WTC11 (cell line): Measurements from ENCODE around the gene CST6. TPM values are rescaled to one million over a fixed set of nuclear protein-coding genes. Genes with fewer than 3 reads are reported as not detected.

Experiments
- ATAC-seq: fragments of 200-7000 bp; cut with Tn5 transposase; 2 replicates; pipeline ENCODE4 v1.10.0; 2021; ENCODE audit warnings: mild to moderate bottlenecking, moderate library complexity
- CTCF ChIA-PET: fragments of 300-600 bp; sonication (Branson Sonifier 250); formaldehyde crosslinking; loops from one replicate; lab custom pipeline; 2021; ENCODE audit warnings: antibody characterized with exemption; lab: Charles Lee
- POLR2A ChIA-PET: fragments of 350-600 bp; sonication (Branson Sonifier 250); formaldehyde crosslinking; loops from one replicate; lab custom pipeline; 2021; ENCODE audit warnings: antibody characterized with exemption; lab: Charles Lee
- DNase-seq: peaks from one replicate; pipeline ENCODE4 v3.0.0; 2021; ENCODE audit warnings: low spot score
- H3K27ac Mint-ChIP-seq: 2 replicates; pipeline ENCODE4 v1.8.0; 2021; ENCODE audit warnings: mixed read lengths
- H3K27me3 Mint-ChIP-seq: 2 replicates; pipeline ENCODE4 v1.8.0; 2021; ENCODE audit warnings: low read depth, mild to moderate bottlenecking, moderate library complexity, mixed read lengths
- H3K36me3 Mint-ChIP-seq: 2 replicates; pipeline ENCODE4 v1.8.0; 2021; ENCODE audit warnings: mixed read lengths
- H3K4me1 Mint-ChIP-seq: 2 replicates; pipeline ENCODE4 v1.8.0; 2022; ENCODE audit warnings: mixed read lengths
- H3K4me3 Mint-ChIP-seq: 2 replicates; pipeline ENCODE4 v1.8.0; 2021; ENCODE audit warnings: mild to moderate bottlenecking, moderate library complexity, mixed read lengths
- H3K9me3 Mint-ChIP-seq: 2 replicates; pipeline ENCODE4 v1.8.0; 2021; ENCODE audit warnings: mixed read lengths
- AR ChIP-seq: fragments of 250-450 bp; sonication (Bioruptor Pico); IDR thresholded peaks from 2 replicates; pipeline ENCODE4 v1.9.0; 2021; ENCODE audit warnings: mild to moderate bottlenecking
- CREB1 ChIP-seq: sonication (generic); formaldehyde crosslinking; IDR thresholded peaks from 2 replicates; pipeline ENCODE4 v1.8.0; 2023; ENCODE audit warnings: mild to moderate bottlenecking, missing genetic modification reagents
- CREM ChIP-seq: sonication (generic); formaldehyde crosslinking; IDR thresholded peaks from 2 replicates; pipeline ENCODE4 v1.8.1; 2022; ENCODE audit warnings: mild to moderate bottlenecking, missing genetic modification reagents, moderate library complexity
- CTCF ChIP-seq: fragments of 200-600 bp; IDR thresholded peaks from 2 replicates; pipeline ENCODE4 v1.8.0; 2022; ENCODE audit warnings: antibody characterized with exemption
- E2F1 ChIP-seq: sonication (generic); formaldehyde crosslinking; IDR thresholded peaks from 2 replicates; pipeline ENCODE4 v1.8.0; 2022; ENCODE audit warnings: mild to moderate bottlenecking, missing genetic modification reagents
- ETV6 ChIP-seq: sonication (generic); formaldehyde crosslinking; IDR thresholded peaks from 2 replicates; pipeline ENCODE4 v1.8.1; 2022; ENCODE audit warnings: mild to moderate bottlenecking, missing genetic modification reagents
- IRF1 ChIP-seq: sonication (generic); formaldehyde crosslinking; IDR thresholded peaks from 2 replicates; pipeline ENCODE4 v1.8.0; 2023; ENCODE audit warnings: missing genetic modification reagents
- JAZF1 ChIP-seq: fragments of 250-450 bp; sonication (Bioruptor Pico); IDR thresholded peaks from 2 replicates; pipeline ENCODE4 v1.9.0; 2021; ENCODE audit warnings: moderate library complexity, mild to moderate bottlenecking, inconsistent platforms
- KAT7 ChIP-seq: sonication (generic); formaldehyde crosslinking; IDR thresholded peaks from 2 replicates; pipeline ENCODE4 v1.8.1; 2023; ENCODE audit warnings: missing genetic modification reagents, mild to moderate bottlenecking, borderline replicate concordance
- NFYB ChIP-seq: sonication (generic); formaldehyde crosslinking; conservative IDR thresholded peaks from 2 replicates; pipeline ENCODE4 v1.8.0; 2022; ENCODE audit warnings: low read depth, missing genetic modification reagents
- NR1H2 ChIP-seq: sonication (generic); formaldehyde crosslinking; IDR thresholded peaks from 2 replicates; pipeline ENCODE4 v1.9.0; 2021; ENCODE audit warnings: mild to moderate bottlenecking, moderate library complexity, missing genetic modification reagents
- ZNF317 ChIP-seq: sonication (generic); formaldehyde crosslinking; IDR thresholded peaks from 2 replicates; pipeline ENCODE4 v1.8.1; 2023; ENCODE audit warnings: low read depth, mild to moderate bottlenecking, moderate library complexity, missing genetic modification reagents, borderline replicate concordance
- total RNA-seq: library from RNA; stranded (reverse); gene quantifications from 3 replicates; pipeline ENCODE4 v1.2.3, GENCODE V29; 2021
- TF ChIP-seq, protein P1 (sequence below): fragments of 250-450 bp; sonication (Bioruptor Pico); conservative IDR thresholded peaks from 2 replicates; pipeline ENCODE4 v1.9.0; 2021; ENCODE audit warnings: mild to moderate bottlenecking
- TF ChIP-seq, protein P2 (sequence below): fragments of 250-450 bp; sonication (Bioruptor Pico); IDR thresholded peaks from 2 replicates; pipeline ENCODE4 v1.8.0; 2021; ENCODE audit warnings: mild to moderate bottlenecking
- TF ChIP-seq, protein P3 (sequence below): sonication (generic); formaldehyde crosslinking; IDR thresholded peaks from 2 replicates; pipeline ENCODE4 v1.8.1; 2023; ENCODE audit warnings: mild to moderate bottlenecking, moderate library complexity, missing genetic modification reagents
- TF ChIP-seq, protein P4 (sequence below): sonication (generic); formaldehyde crosslinking; IDR thresholded peaks from 2 replicates; pipeline ENCODE4 v1.8.1; 2023; ENCODE audit warnings: mild to moderate bottlenecking, missing genetic modification reagents, moderate library complexity
- TF ChIP-seq, protein P5 (sequence below): sonication (generic); formaldehyde crosslinking; IDR thresholded peaks from 2 replicates; pipeline ENCODE4 v1.8.1; 2022; ENCODE audit warnings: mild to moderate bottlenecking, missing genetic modification reagents, moderate library complexity, borderline replicate concordance

Gene CST6
- total RNA-seq, 1 experiment from 2014 or later: 0.72 TPM

- POLR2A ChIA-PET: interaction anchor here (0.6 kb wide), 2 partner anchors 18 to 98 kb away, joined by 3 to 7 read pairs; partner anchors contain the start of gene CCDC85B
- Mint-ChIP-seq H3K27ac (no peak overlapping the region), H3K4me1 (no peaks in the 10 kb centered on the region), H3K4me3 (no peak overlapping the region), H3K9me3 (no peaks in the 10 kb centered on the region), H3K36me3 (no peaks in the 10 kb centered on the region), H3K27me3 (no peaks in the 10 kb centered on the region)
- CTCF ChIA-PET: interaction anchor here (0.6 to 3.0 kb wide), 23 partner anchors 13 to 209 kb away, joined by 3 to 27 read pairs (median 4); partner anchors contain the start of genes BANF1, CCDC85B, CST6 and EFEMP2
- ATAC-seq: peak; percentile 99
- TF ChIP-seq, protein P1, sequence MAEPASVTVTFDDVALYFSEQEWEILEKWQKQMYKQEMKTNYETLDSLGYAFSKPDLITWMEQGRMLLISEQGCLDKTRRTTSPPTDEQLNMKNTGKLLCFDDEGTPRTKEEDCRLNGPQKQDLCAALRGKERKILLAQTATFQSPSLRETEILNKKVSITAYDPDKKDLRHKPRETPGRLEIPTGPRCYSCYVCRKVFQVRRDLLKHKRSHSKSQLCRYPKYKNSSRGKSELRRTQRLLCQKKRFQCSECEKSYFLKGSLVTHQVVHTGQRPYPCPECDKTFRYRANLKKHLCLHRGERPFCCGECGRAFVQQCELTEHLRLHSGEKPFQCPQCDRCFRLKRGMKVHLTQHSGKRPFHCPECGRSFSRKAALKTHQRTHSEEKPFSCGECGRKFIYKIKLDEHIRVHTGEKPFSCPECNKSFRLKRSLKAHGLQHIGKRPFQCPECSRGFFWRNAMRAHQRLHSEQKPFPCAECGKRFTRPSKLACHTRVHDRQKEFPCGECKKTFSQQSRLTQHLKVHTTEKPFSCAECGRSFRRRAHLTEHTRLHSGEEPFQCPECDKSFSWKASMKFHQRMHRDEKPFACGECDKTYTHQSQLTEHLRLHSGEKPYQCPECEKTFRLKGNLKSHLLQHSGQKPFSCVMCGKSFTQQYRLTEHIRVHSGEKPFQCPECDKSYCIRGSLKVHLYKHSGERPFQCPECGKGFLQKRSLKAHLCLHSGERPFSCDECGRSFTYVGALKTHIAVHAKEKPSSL (CRISPR knock-in tag): no peak
- TF ChIP-seq ZNF317 (CRISPR knock-in tag): no peak
- TF ChIP-seq JAZF1 (CRISPR knock-in tag): no peak
- no peak for TF ChIP-seq CREB1 (CRISPR knock-in tag)
- TF ChIP-seq, protein P2, sequence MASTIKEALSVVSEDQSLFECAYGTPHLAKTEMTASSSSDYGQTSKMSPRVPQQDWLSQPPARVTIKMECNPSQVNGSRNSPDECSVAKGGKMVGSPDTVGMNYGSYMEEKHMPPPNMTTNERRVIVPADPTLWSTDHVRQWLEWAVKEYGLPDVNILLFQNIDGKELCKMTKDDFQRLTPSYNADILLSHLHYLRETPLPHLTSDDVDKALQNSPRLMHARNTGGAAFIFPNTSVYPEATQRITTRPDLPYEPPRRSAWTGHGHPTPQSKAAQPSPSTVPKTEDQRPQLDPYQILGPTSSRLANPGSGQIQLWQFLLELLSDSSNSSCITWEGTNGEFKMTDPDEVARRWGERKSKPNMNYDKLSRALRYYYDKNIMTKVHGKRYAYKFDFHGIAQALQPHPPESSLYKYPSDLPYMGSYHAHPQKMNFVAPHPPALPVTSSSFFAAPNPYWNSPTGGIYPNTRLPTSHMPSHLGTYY (CRISPR knock-in tag): no peak
- TF ChIP-seq CTCF: peak; percentile 70
- TF ChIP-seq ETV6 (CRISPR knock-in tag): no peak
- no peak for TF ChIP-seq CREM (CRISPR knock-in tag)
- TF ChIP-seq, protein P3, sequence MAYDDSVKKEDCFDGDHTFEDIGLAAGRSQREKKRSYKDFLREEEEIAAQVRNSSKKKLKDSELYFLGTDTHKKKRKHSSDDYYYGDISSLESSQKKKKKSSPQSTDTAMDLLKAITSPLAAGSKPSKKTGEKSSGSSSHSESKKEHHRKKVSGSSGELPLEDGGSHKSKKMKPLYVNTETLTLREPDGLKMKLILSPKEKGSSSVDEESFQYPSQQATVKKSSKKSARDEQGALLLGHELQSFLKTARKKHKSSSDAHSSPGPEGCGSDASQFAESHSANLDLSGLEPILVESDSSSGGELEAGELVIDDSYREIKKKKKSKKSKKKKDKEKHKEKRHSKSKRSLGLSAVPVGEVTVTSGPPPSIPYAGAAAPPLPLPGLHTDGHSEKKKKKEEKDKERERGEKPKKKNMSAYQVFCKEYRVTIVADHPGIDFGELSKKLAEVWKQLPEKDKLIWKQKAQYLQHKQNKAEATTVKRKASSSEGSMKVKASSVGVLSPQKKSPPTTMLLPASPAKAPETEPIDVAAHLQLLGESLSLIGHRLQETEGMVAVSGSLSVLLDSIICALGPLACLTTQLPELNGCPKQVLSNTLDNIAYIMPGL: 0 out of 2 replicates have a peak, but pooled peaks have one; percentile 36
- TF ChIP-seq AR (CRISPR knock-in tag): no peak
- no peak for TF ChIP-seq IRF1
- no peak for TF ChIP-seq NFYB (CRISPR knock-in tag)
- peak; percentile 92 for DNase-seq
Measured at GRCh38 chr11:65988791-65989592, 22.8 kb upstream of the CST6 start.

- peaks cover 4% of the 10 kb centered on the region; the same call in 1 of the 2 replicates for H3K36me3 Mint-ChIP-seq
- CTCF ChIA-PET: interaction anchor here (1.1 to 2.3 kb wide), 4 partner anchors 11 to 212 kb away, joined by 4 to 8 read pairs (median 6); no protein-coding TSS in a partner anchor
- TF ChIP-seq, protein P4, sequence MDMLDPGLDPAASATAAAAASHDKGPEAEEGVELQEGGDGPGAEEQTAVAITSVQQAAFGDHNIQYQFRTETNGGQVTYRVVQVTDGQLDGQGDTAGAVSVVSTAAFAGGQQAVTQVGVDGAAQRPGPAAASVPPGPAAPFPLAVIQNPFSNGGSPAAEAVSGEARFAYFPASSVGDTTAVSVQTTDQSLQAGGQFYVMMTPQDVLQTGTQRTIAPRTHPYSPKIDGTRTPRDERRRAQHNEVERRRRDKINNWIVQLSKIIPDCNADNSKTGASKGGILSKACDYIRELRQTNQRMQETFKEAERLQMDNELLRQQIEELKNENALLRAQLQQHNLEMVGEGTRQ (CRISPR knock-in tag): no peak
- TF ChIP-seq, protein P5, sequence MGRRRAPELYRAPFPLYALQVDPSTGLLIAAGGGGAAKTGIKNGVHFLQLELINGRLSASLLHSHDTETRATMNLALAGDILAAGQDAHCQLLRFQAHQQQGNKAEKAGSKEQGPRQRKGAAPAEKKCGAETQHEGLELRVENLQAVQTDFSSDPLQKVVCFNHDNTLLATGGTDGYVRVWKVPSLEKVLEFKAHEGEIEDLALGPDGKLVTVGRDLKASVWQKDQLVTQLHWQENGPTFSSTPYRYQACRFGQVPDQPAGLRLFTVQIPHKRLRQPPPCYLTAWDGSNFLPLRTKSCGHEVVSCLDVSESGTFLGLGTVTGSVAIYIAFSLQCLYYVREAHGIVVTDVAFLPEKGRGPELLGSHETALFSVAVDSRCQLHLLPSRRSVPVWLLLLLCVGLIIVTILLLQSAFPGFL (CRISPR knock-in tag): no peak
- TF ChIP-seq KAT7 (no peak), CREM (CRISPR knock-in tag) (no peak), NR1H2 (CRISPR knock-in tag) (no peak), NFYB (CRISPR knock-in tag) (no peak), E2F1 (no peak)
Measured at GRCh38 chr11:65992056-65992455, 19.8 kb upstream of the CST6 start.

More at GRCh38 chr11:65992056-65992455, 19.8 kb upstream of the CST6 start:
- H3K27me3 Mint-ChIP-seq: no peaks in the 10 kb centered on the region
- no peaks in the 10 kb centered on the region for H3K9me3 Mint-ChIP-seq
- POLR2A ChIA-PET: no interaction called here
- no peak overlapping the region for H3K4me3 Mint-ChIP-seq
- H3K4me1 Mint-ChIP-seq: no peaks in the 10 kb centered on the region
- ATAC-seq (no peak), DNase-seq (no peak)
- H3K27ac Mint-ChIP-seq: no peak overlapping the region
